HG02970 (cell line): Measurements from ENCODE around the gene UGT1A8.
"Not testable (repeated sequence)": the region's sequence is repeated elsewhere in the genome, so short reads cannot be mapped to it uniquely, and the experiment has no call there.

Source experiments
- ATAC-seq: cut with Tn5 transposase; IDR thresholded peaks from one replicate; pipeline ENCODE4 v1.9.1; 2021; ENCODE audit warnings: mild to moderate bottlenecking, moderate library complexity, moderate number of reproducible peaks; ENCODE audit not compliant: unreplicated experiment, low FRiP score

Gene UGT1A8

DNA sequence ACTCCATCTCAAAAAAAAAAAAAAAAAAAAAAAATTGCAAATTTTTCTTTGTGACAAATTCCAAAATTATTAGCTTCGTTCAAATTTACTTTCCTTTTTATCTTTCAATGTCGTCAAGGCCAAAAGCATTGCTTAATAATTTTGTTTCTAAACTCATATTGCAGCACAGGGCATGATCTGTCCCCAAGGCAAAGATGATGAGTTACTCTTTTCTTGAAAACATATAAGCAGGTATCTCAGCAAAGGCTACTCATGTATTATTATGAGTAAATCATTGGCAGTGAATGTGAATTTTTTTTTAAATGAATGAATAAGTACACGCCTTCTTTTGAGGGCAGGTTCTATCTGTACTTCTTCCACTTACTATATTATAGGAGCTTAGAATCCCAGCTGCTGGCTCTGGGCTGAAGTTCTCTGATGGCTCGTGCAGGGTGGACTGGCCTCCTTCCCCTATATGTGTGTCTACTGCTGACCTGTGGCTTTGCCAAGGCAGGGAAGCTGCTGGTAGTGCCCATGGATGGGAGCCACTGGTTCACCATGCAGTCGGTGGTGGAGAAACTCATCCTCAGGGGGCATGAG is 64.2 kb downstream of the UGT1A8 start, which contains the start of gene UGT1A7:
UGT1A7 (plus strand) TSS at position 381 of the 579 bp plus-strand sequence; CDS start at position 418, 37 bp downstream.
- no peak for ATAC-seq

DNA sequence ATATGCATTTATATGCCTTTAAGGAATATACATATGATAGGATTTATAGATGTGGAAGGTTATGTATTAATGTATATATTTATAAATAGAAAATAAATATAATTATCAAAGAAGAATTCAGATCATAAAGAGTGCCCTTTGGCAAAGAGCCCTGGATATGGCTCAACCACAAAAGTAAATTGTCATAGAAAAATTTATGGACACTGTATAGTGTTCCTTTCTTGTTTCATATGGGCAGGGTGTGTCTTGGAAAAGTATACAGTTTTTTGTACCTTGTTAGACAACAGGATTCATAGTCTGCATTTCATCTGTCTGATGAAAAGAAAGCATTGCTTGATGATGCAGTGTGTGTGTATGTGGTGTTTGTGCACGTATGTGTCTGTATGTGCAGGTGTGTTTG is 67.2 kb downstream of the UGT1A8 start:
- no peak for ATAC-seq

DNA sequence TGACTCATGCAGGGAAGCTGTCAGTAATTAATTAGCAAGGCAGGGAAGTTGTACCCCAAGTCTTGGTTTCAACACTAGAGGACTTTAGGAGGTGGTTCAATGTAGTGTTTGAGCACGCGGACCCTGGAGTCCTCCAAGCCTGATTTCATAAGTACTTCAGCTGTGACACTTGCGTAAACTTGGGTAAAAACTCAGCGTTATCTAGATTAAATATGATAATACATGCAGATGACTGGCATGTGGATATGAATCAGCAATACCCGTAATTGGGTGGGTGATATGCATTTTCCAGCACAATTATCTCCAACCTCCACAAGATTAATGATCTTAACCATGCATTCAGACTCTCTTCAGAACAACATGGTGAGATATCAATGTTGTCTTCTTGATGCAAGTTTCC is 69.5 kb downstream of the UGT1A8 start:
- ATAC-seq, result no peak

DNA sequence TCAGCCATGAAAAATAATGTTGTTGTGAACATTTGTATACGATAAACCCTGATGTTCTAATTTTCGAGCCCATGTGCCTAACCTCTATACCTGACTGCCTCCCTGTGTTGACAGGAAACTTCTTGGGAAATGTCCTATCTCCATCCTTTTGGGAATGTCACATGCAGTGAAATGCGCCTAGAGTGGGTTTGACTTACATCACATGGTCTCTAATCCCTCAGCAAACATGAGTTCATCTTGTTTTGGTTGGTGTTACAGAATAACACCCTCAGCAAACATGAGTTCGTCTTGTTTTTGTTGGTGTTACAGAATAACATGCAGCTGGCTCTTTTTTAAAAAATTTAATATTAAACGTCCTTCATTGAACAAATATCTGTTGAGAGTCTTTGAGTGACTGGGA is 70.9 kb downstream of the UGT1A8 start:
- ATAC-seq, result no peak

DNA sequence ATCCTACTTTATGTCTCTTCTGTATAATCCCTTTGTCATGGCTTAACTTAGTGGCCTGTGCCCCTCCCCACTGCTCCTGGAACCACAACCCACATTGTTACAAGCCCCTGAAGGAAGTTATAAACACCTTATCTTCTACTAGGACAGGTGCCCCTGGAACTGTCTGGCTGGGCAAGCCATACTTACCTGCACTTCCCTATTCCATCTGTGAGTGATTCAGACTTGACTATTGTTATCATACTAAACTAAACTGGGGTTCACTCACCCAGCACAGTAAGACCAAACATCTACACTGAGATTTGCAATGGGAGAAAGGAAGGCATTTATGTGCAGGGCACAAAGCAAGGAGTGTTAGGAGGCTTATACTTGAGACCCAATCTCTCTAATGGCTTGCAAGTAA is 71.6 kb downstream of the UGT1A8 start:
- no peak for ATAC-seq

DNA sequence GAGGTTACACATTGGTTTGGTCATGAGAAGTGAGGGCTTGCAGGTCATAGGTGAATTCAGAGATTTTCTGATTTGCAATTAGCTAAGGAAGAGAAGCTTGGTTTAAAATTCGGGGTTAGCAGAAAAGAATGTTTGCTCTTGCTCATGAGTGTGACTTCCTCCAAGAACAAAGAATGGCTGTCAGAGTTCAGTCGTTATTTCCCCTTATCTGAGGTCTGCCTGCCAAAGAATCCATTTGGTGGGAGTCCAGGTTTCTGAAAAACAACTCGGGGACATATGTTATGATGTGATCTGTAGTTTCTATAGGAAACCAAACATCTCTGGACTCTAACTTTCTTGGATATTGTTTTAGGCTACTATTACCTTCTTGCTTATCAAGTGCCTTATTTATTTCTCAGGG is 72.1 kb downstream of the UGT1A8 start:
- no peak for ATAC-seq

DNA sequence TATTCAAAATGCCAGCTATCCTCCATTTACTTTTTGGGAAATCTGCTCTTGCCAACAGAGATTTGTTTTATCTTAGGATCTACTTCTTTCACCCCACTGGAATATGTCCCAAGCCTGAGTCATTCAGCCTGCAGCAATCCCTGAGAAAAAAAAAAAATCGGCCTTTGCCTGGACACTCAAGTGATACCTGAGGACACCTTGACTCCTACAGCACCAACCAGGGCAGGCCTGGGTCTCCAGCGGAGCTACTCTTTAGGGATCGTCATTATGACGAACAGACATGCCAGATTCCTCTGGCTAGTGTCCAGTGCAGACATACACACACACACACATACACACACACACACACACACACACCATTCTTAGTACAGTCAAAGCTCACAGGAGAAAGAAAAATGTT is 73.0 kb downstream of the UGT1A8 start:
- no peak for ATAC-seq

DNA sequence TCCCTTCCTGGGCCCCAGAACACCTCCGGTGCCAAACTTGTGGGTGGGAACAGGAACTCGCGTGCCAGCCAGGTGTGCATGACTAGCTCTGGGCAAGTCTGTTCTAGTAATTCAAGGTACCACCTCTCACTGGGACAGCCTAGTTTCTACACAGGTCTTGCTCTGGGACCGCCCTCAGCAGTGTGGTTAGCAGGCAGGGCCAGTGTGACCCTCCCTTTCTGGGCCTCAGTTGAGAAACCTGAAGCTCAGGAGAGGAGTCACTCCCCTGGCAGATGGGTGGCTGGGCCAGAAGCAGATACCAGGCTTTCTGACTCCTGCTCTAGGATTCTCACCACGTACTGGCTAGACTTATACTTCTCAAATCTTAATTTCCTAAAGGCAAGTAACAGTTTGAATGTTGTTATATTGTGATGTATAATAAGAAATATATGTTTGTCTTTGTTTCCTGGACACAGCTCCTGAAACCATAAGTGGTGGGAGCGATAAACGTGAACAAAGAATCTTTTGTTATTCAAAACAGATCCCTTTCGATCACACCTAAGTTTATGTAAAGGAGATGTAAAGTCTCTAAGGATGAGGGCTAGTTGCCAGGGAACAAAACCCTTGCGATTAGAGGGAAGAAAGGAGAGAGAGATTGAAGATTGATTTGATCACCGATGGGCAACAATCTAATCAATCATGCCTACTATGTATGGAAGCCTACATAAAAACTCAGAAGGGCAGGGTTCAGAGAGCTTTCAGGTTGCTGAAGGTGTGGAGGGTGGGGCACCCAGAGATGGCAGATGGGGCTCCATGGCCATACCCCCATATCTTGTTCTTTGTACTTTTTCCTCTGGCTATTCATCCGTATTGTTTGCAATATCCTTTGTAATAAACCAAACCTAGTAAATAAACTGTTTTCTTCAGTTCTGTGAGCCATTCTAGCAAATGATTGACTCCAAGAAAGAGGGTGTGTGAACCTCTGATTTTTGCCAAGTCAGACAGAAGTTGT is 74.3 kb downstream of the UGT1A8 start:
- no peak for ATAC-seq

DNA sequence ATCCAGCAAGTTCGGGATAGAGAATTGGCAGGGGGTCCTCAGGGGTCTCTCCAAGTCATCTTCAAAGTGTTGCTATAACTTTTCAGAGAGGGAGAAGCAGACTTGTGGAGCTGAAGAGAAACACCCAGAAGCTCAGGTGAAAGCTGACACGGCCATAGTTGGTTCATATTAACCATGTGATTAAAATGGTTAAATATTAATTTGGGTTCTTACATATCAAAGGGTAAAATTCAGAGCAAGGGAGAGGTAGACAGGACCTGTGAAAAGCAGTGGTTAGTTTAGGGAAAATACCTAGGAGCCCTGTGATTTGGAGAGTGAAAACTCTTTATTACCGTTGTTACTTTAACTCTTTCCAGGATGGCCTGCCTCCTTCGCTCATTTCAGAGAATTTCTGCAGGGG is 75.2 kb downstream of the UGT1A8 start, which contains the start of gene UGT1A6:
UGT1A6 (plus strand) TSS at position 243 of the 400 bp plus-strand sequence; CDS start at position 358, 115 bp downstream.
- ATAC-seq, result no peak

DNA sequence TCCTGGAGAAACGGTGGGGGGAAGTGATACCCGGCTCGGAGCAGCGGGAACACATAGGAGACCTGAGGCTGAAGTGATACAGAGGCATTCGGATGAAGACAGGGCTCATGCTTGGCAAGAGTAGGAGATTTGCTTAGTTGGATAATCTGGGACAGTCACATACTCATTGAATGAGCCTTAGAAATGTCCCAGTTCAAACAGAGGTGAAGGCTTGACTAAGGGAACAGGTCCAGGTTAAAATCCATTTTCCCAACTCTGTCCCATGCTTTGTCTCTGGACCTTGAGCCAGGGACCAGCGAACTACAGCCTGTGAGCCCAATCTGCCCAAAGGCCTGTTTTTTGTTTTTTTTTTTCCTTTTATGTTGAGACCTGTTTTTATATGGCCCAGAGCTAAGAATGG is 76.5 kb downstream of the UGT1A8 start:
- no peak for ATAC-seq

DNA sequence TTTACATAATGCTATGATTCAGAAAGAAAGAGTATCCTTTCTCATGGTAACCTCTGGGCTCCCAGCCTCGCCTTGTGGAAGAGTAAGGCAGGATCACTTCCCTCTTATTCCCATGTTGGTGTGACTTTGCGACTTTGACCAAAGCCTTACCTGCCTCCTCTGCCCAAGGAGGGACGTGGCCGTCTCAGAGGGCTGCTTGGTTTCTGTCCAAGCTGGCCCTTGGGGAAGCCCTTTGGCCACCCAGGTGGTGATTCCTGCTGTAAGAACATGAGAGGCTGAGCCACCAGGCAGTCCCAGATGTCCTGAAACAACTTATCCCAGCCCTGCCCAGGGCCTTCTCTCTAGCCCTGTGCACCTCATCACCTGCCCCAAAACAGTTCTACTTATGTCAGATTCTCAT is 81.3 kb downstream of the UGT1A8 start:
- ATAC-seq, result no peak

DNA sequence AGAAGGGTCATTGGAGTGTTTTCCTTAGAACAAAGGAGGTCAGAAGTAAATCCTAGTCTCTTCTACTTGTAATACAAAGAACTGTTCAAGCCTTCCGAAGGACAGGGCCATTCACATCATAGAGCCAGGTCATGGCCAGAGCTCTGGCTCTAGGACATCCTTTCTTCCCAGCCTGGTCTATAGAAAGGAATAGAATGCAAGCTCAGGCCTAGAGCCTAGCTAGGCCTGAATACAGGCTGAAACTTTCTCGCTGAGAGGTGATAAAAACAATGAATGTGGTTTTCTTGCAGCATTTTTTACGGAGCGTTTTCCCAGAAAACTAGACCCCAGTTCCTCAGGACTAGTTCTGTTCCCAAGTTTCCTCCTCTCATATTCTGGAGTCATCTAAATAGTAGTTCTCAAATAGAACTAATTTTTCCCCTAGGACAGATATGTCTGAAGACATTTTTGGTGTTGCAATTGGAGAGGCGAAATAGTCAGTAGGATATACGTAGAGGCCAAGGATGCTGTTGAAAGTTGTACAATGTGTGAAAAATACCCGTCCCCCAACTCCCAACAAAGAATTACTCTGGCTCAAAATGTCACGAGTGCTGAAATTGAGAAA is 82.1 kb downstream of the UGT1A8 start:
- ATAC-seq, result no peak

DNA sequence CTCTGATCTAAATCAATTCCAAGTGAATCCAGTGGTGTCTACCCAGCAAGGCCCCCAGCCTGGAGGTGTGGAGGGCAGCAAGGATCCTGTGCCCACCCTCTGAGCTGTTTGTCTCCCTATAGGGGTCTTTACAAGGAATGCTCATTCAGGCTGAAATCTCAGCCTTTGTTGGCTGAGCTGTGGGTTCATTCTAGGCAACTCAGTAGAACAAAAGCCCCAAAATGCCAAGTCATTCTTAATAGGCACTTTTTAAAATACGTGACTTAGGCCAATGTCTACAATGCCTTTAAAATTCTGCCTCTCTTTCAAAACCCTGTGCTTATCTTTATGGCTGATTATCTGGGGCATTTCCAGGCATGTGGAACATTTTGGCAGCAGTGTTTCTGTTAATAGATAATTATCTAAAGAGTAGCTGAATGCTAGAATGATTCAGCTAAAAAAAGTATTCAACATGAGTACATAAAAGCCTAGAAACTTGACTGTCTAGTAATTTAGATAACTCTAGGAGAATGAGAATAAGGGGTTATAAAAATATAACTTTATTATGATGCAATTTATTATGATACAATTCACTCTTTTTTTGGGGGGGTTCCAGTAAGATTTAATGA is 82.7 kb downstream of the UGT1A8 start:
- ATAC-seq, result no peak

DNA sequence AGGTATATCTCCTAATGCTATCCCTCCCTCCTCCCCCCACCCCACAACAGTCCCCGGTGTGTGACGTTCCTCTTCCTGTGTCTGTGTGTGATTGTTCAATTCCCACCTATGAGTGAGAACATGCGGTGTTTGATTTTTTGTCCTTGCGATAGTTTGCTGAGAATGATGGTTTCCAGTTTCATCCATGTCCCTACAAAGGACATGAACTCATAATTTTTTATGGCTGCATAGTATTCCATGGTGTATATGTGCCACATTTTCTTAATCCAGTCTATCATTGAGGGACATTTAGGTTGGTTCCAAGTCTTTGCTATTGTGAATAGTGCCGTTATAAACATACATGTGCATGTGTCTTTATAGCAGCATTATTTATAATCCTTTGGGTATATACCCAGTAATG is 83.4 kb downstream of the UGT1A8 start:
- not testable (repeated sequence) for ATAC-seq

DNA sequence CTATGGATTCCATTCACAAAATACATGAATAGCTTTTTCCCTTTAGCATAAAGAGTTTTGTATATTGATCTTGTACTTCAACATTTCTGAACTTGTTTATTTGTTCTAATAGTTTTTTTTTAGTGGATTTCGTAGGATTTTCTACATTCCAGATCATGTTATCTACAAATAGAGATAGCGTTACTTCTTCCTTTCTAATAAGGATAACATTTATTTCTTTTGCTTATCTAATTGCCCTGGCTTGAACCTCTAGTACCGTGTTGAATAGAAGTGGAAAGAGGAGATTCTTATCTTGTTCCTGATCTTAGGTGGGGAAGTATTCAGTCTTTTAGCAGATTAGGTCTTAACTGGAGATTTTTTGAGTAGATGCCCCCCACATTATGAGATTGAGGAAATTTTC is 84.8 kb downstream of the UGT1A8 start:
- ATAC-seq, result no peak

DNA sequence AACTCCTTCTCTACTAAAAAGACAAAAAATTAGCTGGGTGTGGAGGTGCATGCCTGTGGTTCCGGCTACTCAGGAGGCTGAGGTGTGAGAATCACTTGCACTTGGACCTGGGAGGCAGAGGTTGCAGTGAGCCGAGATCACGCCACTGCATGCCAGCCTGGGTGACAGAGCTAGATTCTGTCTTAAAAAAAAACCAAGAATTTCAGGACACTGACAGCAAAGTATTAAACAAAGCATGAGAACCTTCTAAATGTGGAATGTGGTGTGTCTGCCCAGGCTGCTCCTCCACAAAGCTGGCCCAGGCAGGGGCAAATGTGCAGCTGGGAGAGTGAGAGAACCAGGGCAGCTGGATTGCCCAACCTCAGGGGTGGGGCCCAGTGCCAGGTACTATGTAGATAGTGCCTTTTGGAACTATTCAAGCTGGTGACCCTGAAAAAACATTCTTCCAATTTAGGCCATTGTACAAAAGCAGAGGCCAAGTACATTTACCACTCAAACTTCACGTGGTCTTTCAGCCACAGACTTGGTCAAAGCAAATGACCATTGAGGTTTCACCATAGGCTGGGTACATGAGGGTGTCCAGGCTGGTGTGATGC is 88.6 kb downstream of the UGT1A8 start:
- ATAC-seq, result no peak

DNA sequence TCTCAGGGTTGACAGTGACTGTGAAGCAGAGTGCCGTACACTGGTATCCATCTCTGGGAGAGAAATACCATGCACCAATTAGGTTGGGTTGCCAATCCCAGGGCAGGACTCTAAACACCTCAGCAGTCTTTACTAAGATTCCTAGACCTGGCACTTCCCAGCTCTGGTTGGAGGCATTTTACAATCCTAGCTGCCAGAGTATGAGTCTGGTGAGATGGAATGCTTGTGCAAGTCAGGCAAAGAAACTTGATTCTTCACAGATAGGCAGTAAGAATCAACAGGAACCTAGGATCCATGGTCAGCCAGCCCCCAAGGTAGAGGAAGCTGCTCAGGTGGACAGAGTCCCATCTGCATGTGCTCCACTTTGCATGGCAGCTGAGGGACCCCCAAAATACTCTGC is 89.3 kb downstream of the UGT1A8 start:
- no peak for ATAC-seq

DNA sequence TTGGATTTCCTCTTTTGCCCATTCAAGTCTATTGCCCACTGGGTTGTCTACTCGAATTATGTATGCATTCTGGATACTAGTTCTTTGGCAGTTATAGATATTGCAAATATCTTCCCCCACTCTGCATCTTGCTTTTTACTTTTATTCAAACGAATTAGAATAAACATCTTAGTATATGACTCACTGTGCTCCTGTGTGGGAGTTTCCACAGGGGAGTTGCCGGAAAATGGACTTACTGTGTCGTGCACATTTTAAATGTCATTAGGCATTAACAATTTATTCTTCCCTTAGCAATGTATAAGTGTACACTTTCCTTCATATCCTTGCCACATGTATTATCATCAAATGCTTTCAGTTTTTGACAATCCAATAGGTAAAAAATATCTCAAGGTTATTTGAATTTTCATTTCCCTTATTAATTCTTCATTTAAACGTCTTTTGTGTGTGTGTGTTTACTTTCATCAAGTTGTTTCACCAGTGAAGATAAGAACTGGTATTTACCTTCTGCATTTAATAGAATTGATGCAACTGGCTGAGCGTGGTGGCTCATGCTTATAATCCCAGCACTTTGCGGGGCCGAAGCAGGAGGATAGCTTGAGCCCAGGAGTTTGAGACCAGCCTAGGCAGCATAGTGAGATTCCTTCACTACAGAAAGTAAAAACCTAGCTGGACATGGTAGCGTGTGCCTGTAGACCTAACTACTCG is 90.7 kb downstream of the UGT1A8 start:
- ATAC-seq, result no peak

DNA sequence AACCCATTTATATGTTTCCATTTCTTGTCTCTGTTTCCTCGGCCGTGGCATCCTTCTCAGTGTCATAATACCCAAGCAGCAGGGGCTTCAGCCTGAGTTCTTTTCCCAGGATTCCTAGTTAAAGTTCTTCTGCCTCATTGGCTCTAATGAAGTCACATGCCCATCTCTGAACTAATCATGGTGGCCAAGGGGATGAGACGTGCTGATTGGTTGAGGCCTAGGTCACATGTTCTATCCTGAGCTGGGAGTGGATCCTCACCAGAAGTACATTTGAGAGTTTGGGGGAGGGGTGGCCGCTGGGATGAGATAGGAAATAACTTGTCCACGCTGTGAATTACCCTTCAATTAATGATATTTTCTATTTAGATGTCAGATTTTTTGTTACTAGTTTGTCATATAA is 91.5 kb downstream of the UGT1A8 start:
- no peak for ATAC-seq
